GM04503 (cell line): ENCODE measurements around the gene BMP7.

ENCODE experiments used
- DNase-seq: peaks from one replicate; pipeline ENCODE4 v3.0.0-alpha.2; 2012; ENCODE audit warnings: low read depth

BMP7 gene

GRCh38 chr20:57124366-57124765 is 142.1 kb downstream of the BMP7 start:
- no peak for DNase-seq

GRCh38 chr20:57123504-57123903 is 142.9 kb downstream of the BMP7 start:
- DNase-seq: no peak

GRCh38 chr20:57122536-57123489 is 143.6 kb downstream of the BMP7 start:
- no peak for DNase-seq

- DNase-seq: no peak
These were observed 147.5 kb downstream of the BMP7 start for GRCh38 chr20:57118964-57119363.
